HG03460 (cell line): ENCODE results near the gene AMMECR1.
A peak's percentile ranks its signal among the peaks of the same experiment; 100 is the strongest.
"Not testable (repeated sequence)": the region's sequence is repeated elsewhere in the genome, so short reads cannot be mapped to it uniquely, and the experiment has no call there.

Experiments used
- ATAC-seq: cut with Tn5 transposase; IDR thresholded peaks from one replicate; pipeline ENCODE4 v1.9.1; 2021; ENCODE audit not compliant: unreplicated experiment

The AMMECR1 gene

GRCh38 chrX:110317820-110318663, at the start of gene AMMECR1:
TSS of gene AMMECR1 (minus strand) at chrX:110318085. CDS start at chrX:110318071, 14 bp downstream.
- ATAC-seq: peak; percentile 79

GRCh38 chrX:110363244-110363643, 45.4 kb upstream of the AMMECR1 start:
- ATAC-seq: no peak

GRCh38 chrX:110359273-110359672, 41.4 kb upstream of the AMMECR1 start:
- no peak for ATAC-seq

GRCh38 chrX:110358548-110358947, 40.7 kb upstream of the AMMECR1 start, which contains the start of gene RTL9:
TSS of gene RTL9 (plus strand) at chrX:110358848. CDS start at chrX:110450618, 91,770 bp downstream.
- no peak for ATAC-seq

- no peak for ATAC-seq
Measured at GRCh38 chrX:110346681-110347080, 28.8 kb upstream of the AMMECR1 start.

GRCh38 chrX:110341189-110342035, 23.5 kb upstream of the AMMECR1 start:
- ATAC-seq: no peak

- no peak for ATAC-seq
Measured at GRCh38 chrX:110338935-110339334, 21.1 kb upstream of the AMMECR1 start.

- ATAC-seq: not testable (repeated sequence)
Measured at GRCh38 chrX:110333458-110333857, 15.6 kb upstream of the AMMECR1 start.

- no peak for ATAC-seq
Measured at GRCh38 chrX:110331444-110332030, 13.7 kb upstream of the AMMECR1 start.

GRCh38 chrX:110328613-110329012, 10.7 kb upstream of the AMMECR1 start:
- not testable (repeated sequence) for ATAC-seq

- no peak for ATAC-seq
Measured at GRCh38 chrX:110327336-110327735, 9.5 kb upstream of the AMMECR1 start.

- ATAC-seq: no peak
Measured at GRCh38 chrX:110326712-110327111, 8.8 kb upstream of the AMMECR1 start.

GRCh38 chrX:110322603-110323002, 4.7 kb upstream of the AMMECR1 start:
- ATAC-seq: no peak

- no peak for ATAC-seq
Measured at GRCh38 chrX:110321670-110322069, 3.8 kb upstream of the AMMECR1 start.

- ATAC-seq: no peak
Measured at GRCh38 chrX:110321081-110321480, 3.2 kb upstream of the AMMECR1 start.

GRCh38 chrX:110320381-110320987, 2.6 kb upstream of the AMMECR1 start:
- ATAC-seq: no peak

- peak; percentile 24 for ATAC-seq
Measured at GRCh38 chrX:110318664-110318968, 731 bp upstream of the AMMECR1 start.

GRCh38 chrX:110317061-110317819, 645 bp downstream of the AMMECR1 start:
- ATAC-seq: peak; percentile 19

GRCh38 chrX:110316351-110317060, 1.4 kb downstream of the AMMECR1 start:
- ATAC-seq: no peak

GRCh38 chrX:110315551-110315950, 2.3 kb downstream of the AMMECR1 start:
- ATAC-seq: no peak
